PC-9 (cell line): ENCODE results near the gene CCDC85C. TPM values are rescaled to one million over a fixed set of nuclear protein-coding genes. Genes with fewer than 3 reads are reported as not detected.

Experiments used
- BruUV-seq: library from RNA; stranded (reverse); fragments of 400-500 nt; replicated peaks from 2 replicates; lab custom pipeline; 2021; lab: Mats Ljungman, UMichigan
- CTCF ChIA-PET: fragments of 300-600 bp; sonication (Branson Sonifier 250); formaldehyde crosslinking; loops from one replicate; lab custom pipeline; 2022; ENCODE audit warnings: antibody characterized with exemption; lab: Charles Lee
- POLR2A ChIA-PET: fragments of 300-600 bp; sonication (Branson Sonifier 250); formaldehyde crosslinking; loops from one replicate; lab custom pipeline; 2022; ENCODE audit warnings: antibody characterized with exemption; ENCODE audit not compliant: unreplicated experiment; lab: Charles Lee
- DNase-seq, 2 experiments: peaks; one replicate each; pipeline versions ENCODE4 v3.0.0 to v3.0.0-alpha.2; 2015 to 2022; ENCODE audit warnings: mixed read lengths in 1 of 2
- H2AFZ ChIP-seq: fragments of 200-600 bp; sonication (generic); 2 replicates; pipeline ENCODE4 v1.8.1; 2017; ENCODE audit warnings: antibody characterized with exemption
- H3F3A ChIP-seq: fragments of 200-600 bp; sonication (generic); 2 replicates; pipeline ENCODE4 v1.8.1; 2017; ENCODE audit warnings: antibody characterized with exemption, mild to moderate bottlenecking, low read depth; ENCODE audit not compliant: insufficient read depth
- H3K27ac ChIP-seq: fragments of 200-600 bp; sonication (generic); 2 replicates; pipeline ENCODE4 v1.6.1; 2016; ENCODE audit warnings: mixed run types
- H3K27me3 ChIP-seq: fragments of 200-600 bp; sonication (generic); 2 replicates; pipeline ENCODE4 v1.6.1; 2016; ENCODE audit warnings: low read depth, mixed run types; ENCODE audit not compliant: insufficient read depth
- H3K36me3 ChIP-seq: fragments of 200-600 bp; sonication (generic); 2 replicates; pipeline ENCODE4 v1.6.1; 2016; ENCODE audit warnings: low read depth, mixed run types
- H3K4me1 ChIP-seq: fragments of 200-600 bp; sonication (generic); replicated peaks from 2 replicates; pipeline ENCODE4 v1.6.1; 2016; ENCODE audit warnings: mixed run types; ENCODE audit not compliant: insufficient read depth
- H3K4me2 ChIP-seq: fragments of 200-600 bp; sonication (generic); 2 replicates; pipeline ENCODE4 v1.6.1; 2017; ENCODE audit warnings: mixed run types
- H3K4me3 ChIP-seq: fragments of 200-600 bp; sonication (generic); 2 replicates; pipeline ENCODE4 v1.6.1; 2016; ENCODE audit warnings: mixed run types
- H3K79me2 ChIP-seq: fragments of 200-600 bp; sonication (generic); 2 replicates; pipeline ENCODE4 v1.6.1; 2017; ENCODE audit warnings: low read depth, mixed run types
- H3K9me2 ChIP-seq: fragments of 200-600 bp; sonication (generic); 2 replicates; pipeline ENCODE4 v1.8.1; 2017; ENCODE audit warnings: mild to moderate bottlenecking; ENCODE audit not compliant: insufficient read depth
- H3K9me3 ChIP-seq: fragments of 200-600 bp; sonication (generic); 2 replicates; pipeline ENCODE4 v1.8.1; 2016; ENCODE audit warnings: low read depth; ENCODE audit not compliant: insufficient read depth
- H4K20me1 ChIP-seq: fragments of 200-600 bp; sonication (generic); 2 replicates; pipeline ENCODE4 v1.8.1; 2017; ENCODE audit not compliant: insufficient read depth
- CTCF ChIP-seq: fragments of 200-600 bp; sonication (generic); conservative IDR thresholded peaks from 2 replicates; pipeline ENCODE4 v1.6.1; 2017; ENCODE audit warnings: mixed run types, antibody characterized with exemption, mild to moderate bottlenecking, moderate library complexity
- EZH2 ChIP-seq: fragments of 200-600 bp; sonication (generic); IDR thresholded peaks from 2 replicates; pipeline ENCODE4 v1.8.0; 2017; ENCODE audit warnings: antibody characterized with exemption, low read depth
- intact Hi-C: fragments of 100-400 bp; cut with micrococcal nuclease; formaldehyde crosslinking; loops from one replicate; pipeline ENCODE4 v1.10.0; 2022; ENCODE audit not compliant: unreplicated experiment
- total RNA-seq: library from RNA; stranded (reverse); gene quantifications from 2 replicates; pipeline ENCODE4 v1.2.3, GENCODE V29; 2021

Gene CCDC85C
- total RNA-seq, 1 experiment from 2014 or later: 21.2 TPM

GRCh38 chr14:99589651-99590530 is 14.1 kb downstream of the CCDC85C start:
- Histone ChIP-seq H3K36me3 (no peaks in the 10 kb centered on the region), H2AFZ (no peak overlapping the region), H3K9me3 (no peaks in the 10 kb centered on the region), H3F3A (no peaks in the 10 kb centered on the region), H3K27me3 (no peaks in the 10 kb centered on the region), H3K27ac (no peak overlapping the region), H3K4me3 (no peak overlapping the region), H4K20me1 (no peaks in the 10 kb centered on the region), H3K79me2 (no peaks in the 10 kb centered on the region), H3K9me2 (no peaks in the 10 kb centered on the region), H3K4me2 (no peak overlapping the region), H3K4me1 (no peaks in the 10 kb centered on the region)
- no peak for DNase-seq
- ChIA-PET POLR2A (no interaction called here), CTCF (no interaction called here)
- BruUV-seq: no TSS peak
- TF ChIP-seq CTCF (no peak), EZH2 (no peak)
- intact Hi-C loops: no loop called here

- no peaks in the 10 kb centered on the region for H3F3A ChIP-seq
- no peaks in the 10 kb centered on the region for H3K27me3 ChIP-seq
- intact Hi-C loops: no loop called here
- no peak for DNase-seq
- H3K9me2 ChIP-seq: no peaks in the 10 kb centered on the region
- H3K4me1 ChIP-seq: no peaks in the 10 kb centered on the region
- TF ChIP-seq EZH2 (no peak), CTCF (no peak)
- ChIA-PET CTCF (no interaction called here), POLR2A (no interaction called here)
- H3K36me3 ChIP-seq: no peaks in the 10 kb centered on the region
- no peak overlapping the region for H3K4me3 ChIP-seq
- no peak overlapping the region for H2AFZ ChIP-seq
- H4K20me1 ChIP-seq: no peaks in the 10 kb centered on the region
- no peaks in the 10 kb centered on the region for H3K79me2 ChIP-seq
- H3K9me3 ChIP-seq: no peaks in the 10 kb centered on the region
- no peak overlapping the region for H3K27ac ChIP-seq
- no peak overlapping the region for H3K4me2 ChIP-seq
- no TSS peak for BruUV-seq
Measured at GRCh38 chr14:99589031-99589441, 15.0 kb downstream of the CCDC85C start.

- H3K27ac ChIP-seq: no peak overlapping the region
- no peaks in the 10 kb centered on the region for H3K9me2 ChIP-seq
- intact Hi-C loops: no loop called here
- H3K36me3 ChIP-seq: no peaks in the 10 kb centered on the region
- TF ChIP-seq CTCF (no peak), EZH2 (no peak)
- ChIA-PET CTCF (interaction anchor here (0.6 kb wide), 1 partner anchor 13 kb away, joined by 4 read pairs; no protein-coding TSS in a partner anchor), POLR2A (no interaction called here)
- no peaks in the 10 kb centered on the region for H3F3A ChIP-seq
- DNase-seq: no peak
- no peak overlapping the region for H3K4me3 ChIP-seq
- no peaks in the 10 kb centered on the region for H3K79me2 ChIP-seq
- H3K9me3 ChIP-seq: no peaks in the 10 kb centered on the region
- no peaks in the 10 kb centered on the region for H3K4me1 ChIP-seq
- H3K4me2 ChIP-seq: no peak overlapping the region
- BruUV-seq: no TSS peak
- no peaks in the 10 kb centered on the region for H3K27me3 ChIP-seq
- H4K20me1 ChIP-seq: no peaks in the 10 kb centered on the region
- no peak overlapping the region for H2AFZ ChIP-seq
Measured at GRCh38 chr14:99587460-99588278, 16.3 kb downstream of the CCDC85C start.
